Hepatocyte (in vitro differentiated cells): Measurements from ENCODE around the gene TRRAP. TPM values are rescaled to one million over a fixed set of nuclear protein-coding genes. Genes with fewer than 3 reads are reported as not detected.

Experiments
- DNase-seq: peaks from one replicate; pipeline ENCODE4 v3.0.0-alpha.2; 2016; ENCODE audit warnings: low spot score
- H2AFZ ChIP-seq: fragments of 200-600 bp; sonication (generic); 2 replicates; pipeline ENCODE4 v1.6.0; 2016; ENCODE audit warnings: antibody characterized with exemption, mild to moderate bottlenecking
- H3K27ac ChIP-seq: fragments of 200-600 bp; sonication (generic); 2 replicates; pipeline ENCODE4 v1.5.1; 2016; ENCODE audit warnings: mild to moderate bottlenecking
- H3K27me3 ChIP-seq: fragments of 200-600 bp; sonication (generic); 2 replicates; pipeline ENCODE4 v1.6.1; 2016
- H3K36me3 ChIP-seq: fragments of 200-600 bp; sonication (generic); replicated peaks from 2 replicates; pipeline ENCODE4 v1.5.1; 2016; ENCODE audit warnings: low read depth; ENCODE audit not compliant: insufficient read depth
- H3K4me1 ChIP-seq: fragments of 200-600 bp; sonication (generic); 2 replicates; pipeline ENCODE4 v1.5.1; 2016; ENCODE audit warnings: mild to moderate bottlenecking, moderate library complexity; ENCODE audit not compliant: insufficient read depth
- H3K4me2 ChIP-seq: fragments of 200-600 bp; sonication (generic); 2 replicates; pipeline ENCODE4 v1.6.0; 2016
- H3K4me3 ChIP-seq: fragments of 200-600 bp; sonication (generic); 2 replicates; pipeline ENCODE4 v1.5.1; 2016; ENCODE audit warnings: mild to moderate bottlenecking
- H3K79me2 ChIP-seq: fragments of 200-600 bp; sonication (generic); 2 replicates; pipeline ENCODE4 v1.6.0; 2017; ENCODE audit warnings: mild to moderate bottlenecking
- H3K9me2 ChIP-seq: fragments of 200-600 bp; sonication (generic); replicated peaks from 2 replicates; pipeline ENCODE4 v1.6.0; 2017; ENCODE audit warnings: mild to moderate bottlenecking; ENCODE audit not compliant: insufficient read depth
- H3K9me3 ChIP-seq: fragments of 200-600 bp; sonication (generic); 2 replicates; pipeline ENCODE4 v1.5.1; 2016; ENCODE audit warnings: low read depth, mild to moderate bottlenecking
- H4K20me1 ChIP-seq: fragments of 200-600 bp; sonication (generic); 2 replicates; pipeline ENCODE4 v1.6.0; 2016; ENCODE audit warnings: mild to moderate bottlenecking; ENCODE audit not compliant: insufficient read depth, poor library complexity, severe bottlenecking
- CTCF ChIP-seq: fragments of 200-600 bp; sonication (generic); IDR thresholded peaks from 2 replicates; pipeline ENCODE4 v1.5.1; 2016; ENCODE audit warnings: antibody characterized with exemption, mild to moderate bottlenecking; ENCODE audit not compliant: poor library complexity
- EZH2 ChIP-seq: fragments of 200-600 bp; sonication (generic); IDR thresholded peaks from 2 replicates; pipeline ENCODE4 v1.6.1; 2016; ENCODE audit warnings: antibody characterized with exemption, mild to moderate bottlenecking, borderline replicate concordance
- EZH2phosphoT487 ChIP-seq: fragments of 200-600 bp; sonication (generic); IDR thresholded peaks from one replicate; pipeline ENCODE4 v1.6.1; 2018; ENCODE audit warnings: antibody characterized with exemption, mild to moderate bottlenecking, low read depth, moderate library complexity; ENCODE audit not compliant: unreplicated experiment, severe bottlenecking
- WGBS: methylation state at CpG from one replicate; pipeline ENCODE4 v1.1.6; 2016; ENCODE audit warnings: low lambda C conversion rate; ENCODE audit errors: missing lambda C conversion rate; 5-methylcytosine and 5-hydroxymethylcytosine counted together
- polyA plus RNA-seq: library from polyadenylated mRNA; unstranded; fragments of >200 nt; fragmentation: Nextera tagmentation; extraction: Ambion mirVana; gene quantifications from 2 replicates; pipeline ENCODE4 v1.2.1, GENCODE V29; 2016
- total RNA-seq: library from RNA; depleted of rRNA; stranded (reverse); fragments of >200 nt; gene quantifications from 2 replicates; pipeline ENCODE4 v1.2.3, GENCODE V29; 2014

Gene TRRAP
- total and polyA plus RNA-seq, 2 experiments from 2014 or later: 6.1 to 25.1 TPM

- 98% methylated on average over 25 of the region's 25 CpGs for WGBS
- Histone ChIP-seq H3K27me3 (no peaks in the 10 kb centered on the region), H3K27ac (peak overlapping the region; percentile 37), H3K79me2 (no peaks in the 10 kb centered on the region), H3K4me2 (no peak overlapping the region), H2AFZ (no peak overlapping the region), H3K4me1 (peaks cover 3% of the 10 kb centered on the region), H4K20me1 (no peaks in the 10 kb centered on the region), H3K4me3 (no peak overlapping the region), H3K36me3 (no peaks in the 10 kb centered on the region), H3K9me3 (no peaks in the 10 kb centered on the region), H3K9me2 (no peaks in the 10 kb centered on the region)
- DNase-seq: no peak
- no peak for TF ChIP-seq EZH2
- no peak for TF ChIP-seq CTCF
- TF ChIP-seq EZH2phosphoT487: no peak
Measured at GRCh38 chr7:98921608-98922372, 43.5 kb downstream of the TRRAP start.

GRCh38 chr7:98922392-98923187 is 44.3 kb downstream of the TRRAP start:
- Histone ChIP-seq H3K27ac (peak overlapping the region; percentile 53), H4K20me1 (no peaks in the 10 kb centered on the region), H3K4me2 (no peak overlapping the region), H3K36me3 (no peaks in the 10 kb centered on the region), H3K9me2 (no peaks in the 10 kb centered on the region), H3K79me2 (no peaks in the 10 kb centered on the region), H3K4me1 (peaks cover 3% of the 10 kb centered on the region), H3K9me3 (no peaks in the 10 kb centered on the region), H3K27me3 (no peaks in the 10 kb centered on the region), H3K4me3 (no peak overlapping the region), H2AFZ (no peak overlapping the region)
- TF ChIP-seq CTCF (peak; percentile 23), EZH2phosphoT487 (no peak), EZH2 (no peak)
- DNase-seq: peak; percentile 56
- 75% methylated on average over 12 of the region's 12 CpGs for WGBS

- no peak overlapping the region for H3K27ac ChIP-seq
- 94% methylated on average over 5 of the region's 5 CpGs for WGBS
- H3K36me3 ChIP-seq: no peaks in the 10 kb centered on the region
Measured at GRCh38 chr7:98923512-98923911, 45.2 kb downstream of the TRRAP start.

More at GRCh38 chr7:98923512-98923911, 45.2 kb downstream of the TRRAP start:
- no peak overlapping the region for H3K4me3 ChIP-seq
- H3K79me2 ChIP-seq: no peaks in the 10 kb centered on the region
- no peaks in the 10 kb centered on the region for H3K27me3 ChIP-seq
- H3K9me2 ChIP-seq: no peaks in the 10 kb centered on the region
- TF ChIP-seq EZH2: no peak
- no peak for TF ChIP-seq EZH2phosphoT487
- TF ChIP-seq CTCF: no peak
- H3K4me1 ChIP-seq: peaks cover 3% of the 10 kb centered on the region
- no peak overlapping the region for H3K4me2 ChIP-seq
- no peaks in the 10 kb centered on the region for H4K20me1 ChIP-seq
- no peak overlapping the region for H2AFZ ChIP-seq
- no peak for DNase-seq
- no peaks in the 10 kb centered on the region for H3K9me3 ChIP-seq
